ENCODE measurements around the gene RAB9A.
A peak's percentile ranks its signal among the peaks of the same experiment; 100 is the strongest.

- TF ChIP-seq, protein P1, sequence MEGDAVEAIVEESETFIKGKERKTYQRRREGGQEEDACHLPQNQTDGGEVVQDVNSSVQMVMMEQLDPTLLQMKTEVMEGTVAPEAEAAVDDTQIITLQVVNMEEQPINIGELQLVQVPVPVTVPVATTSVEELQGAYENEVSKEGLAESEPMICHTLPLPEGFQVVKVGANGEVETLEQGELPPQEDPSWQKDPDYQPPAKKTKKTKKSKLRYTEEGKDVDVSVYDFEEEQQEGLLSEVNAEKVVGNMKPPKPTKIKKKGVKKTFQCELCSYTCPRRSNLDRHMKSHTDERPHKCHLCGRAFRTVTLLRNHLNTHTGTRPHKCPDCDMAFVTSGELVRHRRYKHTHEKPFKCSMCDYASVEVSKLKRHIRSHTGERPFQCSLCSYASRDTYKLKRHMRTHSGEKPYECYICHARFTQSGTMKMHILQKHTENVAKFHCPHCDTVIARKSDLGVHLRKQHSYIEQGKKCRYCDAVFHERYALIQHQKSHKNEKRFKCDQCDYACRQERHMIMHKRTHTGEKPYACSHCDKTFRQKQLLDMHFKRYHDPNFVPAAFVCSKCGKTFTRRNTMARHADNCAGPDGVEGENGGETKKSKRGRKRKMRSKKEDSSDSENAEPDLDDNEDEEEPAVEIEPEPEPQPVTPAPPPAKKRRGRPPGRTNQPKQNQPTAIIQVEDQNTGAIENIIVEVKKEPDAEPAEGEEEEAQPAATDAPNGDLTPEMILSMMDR (IDR thresholded peaks at IDR 0.05; ENCODE audit: low read depth, low read length, missing input control): no peak
- TF ChIP-seq RAD21 (IDR thresholded peaks at IDR 0.05) (peak in 1 of 2 donors; percentile 44), NR2F2 (IDR thresholded peaks at IDR 0.05) (no peak), JUND (IDR thresholded peaks at IDR 0.05) (no peak), TAF1 (conservative IDR thresholded peaks at IDR 0.05) (peak; percentile 63), SP1 (IDR thresholded peaks at IDR 0.05) (peak; percentile 65), ZBTB33 (IDR thresholded peaks at IDR 0.05) (peak; percentile 100)
- TF ChIP-seq, protein P2, sequence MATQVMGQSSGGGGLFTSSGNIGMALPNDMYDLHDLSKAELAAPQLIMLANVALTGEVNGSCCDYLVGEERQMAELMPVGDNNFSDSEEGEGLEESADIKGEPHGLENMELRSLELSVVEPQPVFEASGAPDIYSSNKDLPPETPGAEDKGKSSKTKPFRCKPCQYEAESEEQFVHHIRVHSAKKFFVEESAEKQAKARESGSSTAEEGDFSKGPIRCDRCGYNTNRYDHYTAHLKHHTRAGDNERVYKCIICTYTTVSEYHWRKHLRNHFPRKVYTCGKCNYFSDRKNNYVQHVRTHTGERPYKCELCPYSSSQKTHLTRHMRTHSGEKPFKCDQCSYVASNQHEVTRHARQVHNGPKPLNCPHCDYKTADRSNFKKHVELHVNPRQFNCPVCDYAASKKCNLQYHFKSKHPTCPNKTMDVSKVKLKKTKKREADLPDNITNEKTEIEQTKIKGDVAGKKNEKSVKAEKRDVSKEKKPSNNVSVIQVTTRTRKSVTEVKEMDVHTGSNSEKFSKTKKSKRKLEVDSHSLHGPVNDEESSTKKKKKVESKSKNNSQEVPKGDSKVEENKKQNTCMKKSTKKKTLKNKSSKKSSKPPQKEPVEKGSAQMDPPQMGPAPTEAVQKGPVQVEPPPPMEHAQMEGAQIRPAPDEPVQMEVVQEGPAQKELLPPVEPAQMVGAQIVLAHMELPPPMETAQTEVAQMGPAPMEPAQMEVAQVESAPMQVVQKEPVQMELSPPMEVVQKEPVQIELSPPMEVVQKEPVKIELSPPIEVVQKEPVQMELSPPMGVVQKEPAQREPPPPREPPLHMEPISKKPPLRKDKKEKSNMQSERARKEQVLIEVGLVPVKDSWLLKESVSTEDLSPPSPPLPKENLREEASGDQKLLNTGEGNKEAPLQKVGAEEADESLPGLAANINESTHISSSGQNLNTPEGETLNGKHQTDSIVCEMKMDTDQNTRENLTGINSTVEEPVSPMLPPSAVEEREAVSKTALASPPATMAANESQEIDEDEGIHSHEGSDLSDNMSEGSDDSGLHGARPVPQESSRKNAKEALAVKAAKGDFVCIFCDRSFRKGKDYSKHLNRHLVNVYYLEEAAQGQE (IDR thresholded peaks at IDR 0.05): peak; percentile 68
- TF ChIP-seq, protein P3, sequence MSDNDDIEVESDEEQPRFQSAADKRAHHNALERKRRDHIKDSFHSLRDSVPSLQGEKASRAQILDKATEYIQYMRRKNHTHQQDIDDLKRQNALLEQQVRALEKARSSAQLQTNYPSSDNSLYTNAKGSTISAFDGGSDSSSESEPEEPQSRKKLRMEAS (IDR thresholded peaks at IDR 0.05): no peak
Observed at GRCh38 chrX:13734278-13735172, 45.6 kb downstream of the RAB9A start, which contains the start of the genes OFD1 and TRAPPC2.
